GM19239 (cell line): ENCODE results near the gene EIF3J.

ENCODE experiments used
- DNase-seq: peaks from one replicate; pipeline ENCODE4 v3.0.0; 2011; ENCODE audit warnings: low spot score; ENCODE audit not compliant: insufficient read length
- FAIRE-seq: peaks from 2 replicates; lab custom pipeline; 2011; peaks lifted over from hg19 to GRCh38; lab: Jason Lieb, UNC

EIF3J gene

DNA sequence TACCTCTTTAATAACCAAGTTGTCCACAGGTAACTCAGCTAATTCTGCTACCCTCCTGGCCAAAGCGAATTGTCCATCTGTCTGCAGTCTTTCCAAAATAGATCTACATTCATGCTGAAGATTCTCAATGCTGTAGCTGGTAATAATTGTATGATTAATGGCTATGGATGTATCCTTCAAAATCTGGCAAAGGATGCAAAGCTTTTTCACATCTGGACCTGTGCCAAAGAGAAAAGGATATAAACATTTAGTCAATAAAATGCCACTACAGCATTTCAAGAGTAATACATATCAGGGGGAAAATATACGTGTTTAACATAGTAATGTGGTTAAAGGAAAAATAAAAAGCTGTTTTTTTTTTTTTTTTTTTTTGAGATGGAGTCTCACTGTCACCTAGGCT, 48.7 kb downstream of the EIF3J start:
- DNase-seq (no peak), FAIRE-seq (no peak)

DNA sequence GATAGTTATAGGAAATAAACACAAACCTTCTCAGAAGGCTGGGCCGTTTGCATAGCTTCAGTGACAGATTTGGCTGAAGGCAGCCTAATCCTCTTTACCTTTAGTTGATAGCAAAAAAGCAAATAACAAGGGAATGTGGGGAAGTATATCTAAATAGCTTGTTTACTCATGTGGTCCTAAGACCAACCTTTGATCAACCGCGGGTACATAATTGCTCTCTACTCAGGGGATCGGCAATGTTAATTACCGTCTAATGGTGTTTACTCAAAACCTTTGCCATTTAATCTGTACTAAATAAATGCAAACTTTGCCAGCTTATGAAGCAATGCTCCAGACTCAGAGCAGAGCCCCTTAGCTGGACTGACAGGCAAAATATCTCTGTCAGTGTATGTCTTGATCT, 51.6 kb downstream of the EIF3J start:
- no peak for FAIRE-seq
- DNase-seq = no peak

DNA sequence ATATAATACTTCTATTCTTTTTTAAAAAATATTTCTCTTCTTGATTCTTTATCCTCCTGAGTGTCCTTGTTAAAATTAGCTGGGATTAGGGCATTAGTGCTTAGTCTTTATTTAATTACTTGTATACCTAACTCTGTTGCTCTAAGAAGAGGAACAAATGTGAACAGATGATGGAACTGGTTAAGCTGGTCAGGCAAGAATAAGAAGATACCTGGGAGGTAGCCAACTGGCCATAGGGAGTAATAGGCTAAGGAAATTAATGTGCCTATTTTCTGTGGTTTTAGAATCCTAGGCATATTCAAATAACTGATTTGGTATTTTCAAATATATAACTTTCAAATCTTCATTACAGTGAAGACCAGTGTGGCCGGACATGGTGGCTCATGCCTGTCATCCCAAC, 54.4 kb downstream of the EIF3J start:
- FAIRE-seq (no peak), DNase-seq (no peak)

DNA sequence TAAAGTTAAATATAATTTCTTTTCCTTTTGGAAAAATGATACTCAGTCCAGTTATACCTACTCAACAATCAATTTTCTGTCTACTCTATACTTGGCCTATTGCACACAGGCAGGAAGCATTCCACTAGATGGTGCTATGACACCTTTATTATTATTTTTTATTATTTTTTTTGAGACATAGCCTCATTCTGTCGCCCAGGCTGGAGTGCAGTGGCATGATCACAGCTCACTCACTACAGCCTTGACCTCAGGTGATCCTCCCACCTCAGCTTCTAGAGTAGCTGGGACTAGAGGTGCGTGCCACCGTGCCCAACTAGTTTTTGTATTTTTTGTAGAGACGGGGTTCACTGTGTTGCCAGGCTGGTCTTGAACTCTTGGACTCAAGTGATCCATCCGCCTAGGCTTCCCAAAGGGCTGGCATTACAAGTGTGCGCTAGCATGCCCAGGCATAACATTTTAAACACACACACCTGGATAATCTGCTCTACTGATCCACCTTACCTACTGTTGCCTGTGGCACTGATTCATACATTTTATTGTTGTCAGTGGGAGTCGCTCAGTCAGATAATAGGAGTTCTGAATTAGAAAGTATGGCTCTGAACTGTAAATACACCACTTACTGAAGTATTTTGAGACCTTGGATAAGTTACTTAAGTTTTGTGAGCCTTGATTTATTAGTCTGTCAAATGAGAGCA, 56.2 kb downstream of the EIF3J start:
- DNase-seq (no peak), FAIRE-seq (no peak)

DNA sequence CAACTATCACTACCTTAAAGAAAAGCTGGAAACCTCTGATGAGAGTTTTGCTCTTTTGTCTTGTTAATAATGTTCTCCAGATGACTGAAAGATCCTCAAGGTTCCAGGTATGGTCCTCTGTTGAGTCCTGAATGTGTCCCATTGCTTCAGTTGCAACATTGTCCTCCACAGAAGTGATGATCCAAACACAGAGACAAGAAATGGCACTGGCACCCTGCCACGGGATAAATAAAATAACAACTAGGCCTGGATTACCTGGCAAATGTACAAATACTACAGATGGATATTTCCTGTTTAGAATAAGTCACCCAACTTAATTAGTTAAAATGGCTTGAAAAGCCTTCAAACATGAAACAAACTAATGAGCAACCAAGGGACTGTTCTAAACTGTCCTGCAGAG, 58.3 kb downstream of the EIF3J start:
- FAIRE-seq (no peak), DNase-seq (no peak)

DNA sequence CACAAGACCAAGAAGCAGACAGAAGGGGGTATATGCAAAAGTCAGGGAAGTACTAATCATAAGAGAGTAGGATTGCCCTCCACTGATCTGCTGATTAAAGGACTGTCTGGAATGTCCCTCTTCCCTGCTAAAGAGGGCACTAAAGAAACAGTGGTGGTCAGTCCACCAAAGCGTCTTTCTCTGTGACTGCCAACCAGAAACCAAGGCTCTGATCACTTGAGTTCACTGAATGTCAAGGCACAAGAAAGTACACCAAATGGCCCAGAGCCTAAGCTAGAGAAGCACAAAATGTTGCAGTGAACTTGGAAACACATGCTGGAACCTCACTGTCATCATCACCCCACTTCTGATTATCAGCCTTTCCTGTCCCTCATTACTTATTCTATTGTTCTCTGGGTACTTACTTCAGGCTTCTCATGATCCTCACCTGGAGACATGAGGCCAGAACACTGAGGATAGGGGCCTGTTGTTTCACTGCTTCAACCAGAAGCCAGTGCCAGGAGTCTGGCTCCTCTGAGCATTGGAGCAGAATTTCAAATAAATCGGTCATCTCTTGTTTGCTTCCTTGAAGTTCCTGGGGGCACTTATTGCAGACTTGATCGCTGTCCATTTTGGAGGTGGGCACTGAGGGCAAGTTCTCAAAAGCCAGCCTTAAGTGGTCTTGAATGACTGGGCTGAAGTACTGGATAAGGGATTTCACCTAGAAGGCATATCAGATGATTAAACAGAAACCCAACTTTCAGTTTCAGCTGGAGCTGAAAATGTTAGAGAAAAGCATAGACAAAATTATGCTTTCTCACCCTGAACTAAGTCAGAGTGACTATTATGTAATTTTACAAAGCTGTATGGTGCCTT, 58.9 kb downstream of the EIF3J start:
- FAIRE-seq (peak; percentile 78), DNase-seq (no peak)

DNA sequence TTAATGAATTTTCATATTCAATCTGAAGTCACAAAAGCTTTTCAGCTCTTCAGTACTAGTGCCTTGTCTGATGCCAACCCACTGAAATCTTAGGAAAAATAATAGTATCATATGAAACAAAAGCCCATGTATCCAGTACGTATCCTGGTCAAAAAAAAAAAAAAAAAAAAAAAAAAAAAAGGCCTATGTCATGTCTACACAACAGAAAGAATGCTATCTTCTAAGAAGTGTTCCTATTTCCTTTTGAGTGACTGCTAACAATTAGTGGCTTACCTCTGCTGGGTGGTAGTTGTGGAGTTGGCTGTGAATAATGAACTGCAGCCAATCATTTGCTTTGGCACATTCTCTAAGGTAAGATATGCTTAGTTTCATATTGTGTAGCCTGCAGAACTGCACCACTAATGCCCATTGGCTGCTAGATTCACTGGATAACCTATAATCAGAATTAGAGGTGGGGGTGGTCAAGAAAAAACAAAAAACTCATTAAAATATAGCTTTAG, 59.6 kb downstream of the EIF3J start:
- no peak for FAIRE-seq
- no peak for DNase-seq

DNA sequence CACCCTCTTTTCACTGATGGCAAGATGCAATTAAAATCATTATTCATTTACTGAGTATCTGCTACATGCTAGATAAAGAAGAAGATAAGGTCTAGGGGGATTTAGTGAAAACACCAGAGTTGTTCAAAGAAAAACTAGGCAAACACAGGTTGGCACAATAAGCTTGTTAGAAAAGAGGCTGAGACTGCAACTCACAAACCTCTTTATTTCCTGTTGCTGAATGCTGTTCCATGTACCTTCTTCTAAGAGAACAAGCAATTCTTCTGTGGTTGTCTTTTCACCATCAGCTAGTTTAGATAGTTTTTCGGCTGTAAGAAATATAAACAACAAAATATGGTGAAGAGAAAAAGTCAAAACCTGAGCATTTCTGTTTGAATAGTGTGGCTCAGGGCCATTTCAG, 61.1 kb downstream of the EIF3J start:
- FAIRE-seq (no peak), DNase-seq (no peak)

DNA sequence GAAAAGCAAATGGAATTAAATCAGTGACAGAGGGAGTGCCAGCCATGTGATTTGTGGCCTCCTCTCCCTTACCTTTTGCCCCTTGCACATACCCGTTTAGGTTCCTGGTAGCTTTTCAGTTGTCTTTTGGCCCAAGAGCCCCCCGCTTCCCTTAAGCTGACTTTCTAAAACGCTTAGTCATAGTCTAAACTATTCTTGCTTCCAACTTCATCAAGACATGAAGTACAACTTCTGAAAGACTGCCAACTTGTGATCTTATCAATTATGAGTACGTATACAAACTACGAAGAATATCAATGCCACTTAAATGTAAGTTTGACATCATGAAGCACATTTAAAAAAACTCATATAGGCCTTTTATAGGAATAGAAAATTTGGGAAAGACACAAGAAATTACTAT, 61.9 kb downstream of the EIF3J start:
- no peak for FAIRE-seq
- DNase-seq = no peak

DNA sequence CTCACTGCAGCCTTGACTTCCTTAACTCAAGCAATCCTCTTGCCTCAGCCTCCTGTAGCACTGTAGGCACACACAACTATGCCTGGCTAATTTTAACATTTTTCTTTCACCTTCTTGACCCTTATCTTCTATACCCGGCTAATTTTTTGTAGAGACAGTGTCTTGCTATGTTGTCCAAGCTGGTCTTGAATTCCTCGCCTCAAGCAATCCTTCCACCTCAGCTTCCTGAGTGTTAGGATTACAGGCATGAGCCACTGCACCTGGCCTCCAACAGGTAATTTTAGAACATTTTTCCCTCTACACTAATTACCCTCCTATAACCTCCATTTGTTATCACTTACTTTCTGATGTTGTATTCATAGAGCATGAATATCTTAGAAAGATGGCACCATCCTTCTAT, 66.2 kb downstream of the EIF3J start:
- FAIRE-seq (no peak), DNase-seq (no peak)

DNA sequence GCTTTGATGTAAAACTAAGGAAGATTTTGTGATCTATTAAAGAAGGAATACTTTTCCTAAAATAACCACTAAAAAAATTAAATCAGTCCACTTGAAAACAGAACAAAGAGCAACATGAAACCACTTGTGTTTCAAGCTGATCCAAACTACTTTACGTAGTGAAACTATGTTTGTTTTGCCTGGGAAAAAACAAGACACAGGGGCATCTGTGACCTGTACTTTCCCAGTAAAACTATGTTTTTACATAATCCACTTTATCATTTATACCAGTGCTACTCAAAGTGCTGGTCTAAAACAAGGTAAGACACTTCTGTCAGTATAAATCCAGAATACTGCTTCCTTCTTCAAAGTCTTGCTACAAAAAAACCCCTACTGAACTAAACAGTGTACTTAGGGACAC, 69.8 kb downstream of the EIF3J start:
- FAIRE-seq (no peak), DNase-seq (no peak)
